HL-60 (cell line): ENCODE results near the gene MRPL48.

Source experiments
- DNase-seq, 2 experiments: peaks; one replicate each; pipeline ENCODE4 v3.0.0-alpha.2; 2010 to 2020; ENCODE audit warnings: low read depth in 1 of 2, low spot score in 1 of 2
- H3K27ac ChIP-seq: fragments of 250-450 bp; sonication (Bioruptor Pico); replicated peaks from 2 replicates; pipeline ENCODE4 v1.5.1; 2020; ENCODE audit warnings: mild to moderate bottlenecking, moderate library complexity
- H3K27me3 ChIP-seq: fragments of 250-450 bp; sonication (Bioruptor Pico); 2 replicates; pipeline ENCODE4 v1.5.1; 2021; ENCODE audit warnings: mild to moderate bottlenecking, moderate library complexity; ENCODE audit not compliant: insufficient read depth, poor library complexity, severe bottlenecking
- H3K4me3 ChIP-seq: replicated peaks from 2 replicates; pipeline ENCODE4 v1.5.1; 2011; ENCODE audit warnings: mild to moderate bottlenecking, control low read depth, low read length; ENCODE audit not compliant: insufficient read depth
- CTCF ChIP-seq: IDR thresholded peaks from one replicate; pipeline ENCODE4 v1.5.1; 2011; ENCODE audit warnings: low read length, control low read depth, inconsistent platforms; ENCODE audit not compliant: insufficient read depth
- GABPA ChIP-seq: IDR thresholded peaks from 2 replicates; pipeline ENCODE4 v1.6.1; 2012; ENCODE audit warnings: low read depth
- POLR2AphosphoS5 ChIP-seq: IDR thresholded peaks from 2 replicates; pipeline ENCODE4 v1.6.1; 2012; ENCODE audit warnings: low read depth
- REST ChIP-seq: IDR thresholded peaks from 2 replicates; pipeline ENCODE4 v1.6.1; 2012; ENCODE audit warnings: low read depth; ENCODE audit not compliant: insufficient replicate concordance
- SPI1 ChIP-seq: IDR thresholded peaks from 2 replicates; pipeline ENCODE4 v1.6.1; 2012; ENCODE audit warnings: low read depth, mild to moderate bottlenecking, borderline replicate concordance

Gene MRPL48

GRCh38 chr11:73859671-73860070 lies 72.0 kb downstream of the MRPL48 start:
- H3K27ac ChIP-seq = no peak overlapping the region
- DNase-seq = no peak
- TF ChIP-seq GABPA (no peak), CTCF (no peak), POLR2AphosphoS5 (no peak), REST (no peak), SPI1 (no peak)
- H3K4me3 ChIP-seq = no peak overlapping the region
- H3K27me3 ChIP-seq = no peaks in the 10 kb centered on the region

GRCh38 chr11:73860202-73860601 lies 72.5 kb downstream of the MRPL48 start:
- no peaks in the 10 kb centered on the region for H3K27me3 ChIP-seq
- no peak for DNase-seq
- no peak overlapping the region for H3K4me3 ChIP-seq
- H3K27ac ChIP-seq = no peak overlapping the region
- TF ChIP-seq POLR2AphosphoS5 = no peak
- TF ChIP-seq CTCF = no peak
- TF ChIP-seq GABPA = no peak
- no peak for TF ChIP-seq REST
- TF ChIP-seq SPI1 = no peak

GRCh38 chr11:73862986-73863385 lies 75.3 kb downstream of the MRPL48 start:
- DNase-seq = no peak
- Histone ChIP-seq H3K27ac (no peak overlapping the region), H3K27me3 (no peaks in the 10 kb centered on the region), H3K4me3 (no peak overlapping the region)
- TF ChIP-seq CTCF (no peak), REST (no peak), POLR2AphosphoS5 (no peak), GABPA (no peak), SPI1 (no peak)
